PC-9 (cell line): ENCODE data around the gene MANF.

ENCODE experiments used
- CTCF ChIP-seq: fragments of 200-600 bp; sonication (generic); conservative IDR thresholded peaks from 2 replicates; pipeline ENCODE4 v1.6.1; 2017; ENCODE audit warnings: mixed run types, antibody characterized with exemption, mild to moderate bottlenecking, moderate library complexity
- EZH2 ChIP-seq: fragments of 200-600 bp; sonication (generic); IDR thresholded peaks from 2 replicates; pipeline ENCODE4 v1.8.0; 2017; ENCODE audit warnings: antibody characterized with exemption, low read depth

- TF ChIP-seq EZH2 = no peak
- TF ChIP-seq CTCF = no peak
These were observed 2.9 kb upstream of the MANF start for GRCh38 chr3:51382076-51382745.
